K562 (cell line): ENCODE data around the gene DCST1. TPM values are rescaled to one million over a fixed set of nuclear protein-coding genes. Genes with fewer than 3 reads are reported as not detected.

Experiments used
- CREM ChIP-seq: IDR thresholded peaks from 2 replicates; pipeline ENCODE4 v1.6.1; 2014; ENCODE audit warnings: antibody characterized with exemption, low read depth
- HCFC1 ChIP-seq: IDR thresholded peaks from 2 replicates; pipeline ENCODE4 v1.6.1; 2012; ENCODE audit warnings: low read depth, low read length, improper control_type of control experiment
- HNRNPUL1 ChIP-seq: fragments of 200-400 bp; formaldehyde crosslinking; IDR thresholded peaks from 2 replicates; pipeline ENCODE4 v1.6.1; 2017; ENCODE audit warnings: low read length
- MTA3 ChIP-seq: fragments of 450-650 bp; formaldehyde crosslinking; IDR thresholded peaks from 2 replicates; pipeline ENCODE4 v1.6.1; 2017; ENCODE audit warnings: mild to moderate bottlenecking, borderline replicate concordance
- NR2C2 ChIP-seq, 2 experiments: fragments of 200-800 bp in 1 of 2; sonication (Bioruptor generic) in 1 of 2; sonication (generic) in 1 of 2; formaldehyde crosslinking in 1 of 2; IDR thresholded peaks; 2 replicates each; pipeline versions ENCODE4 v1.6.1 to v1.8.0; 2016 to 2022; ENCODE audit warnings: mild to moderate bottlenecking in 1 of 2, missing compliant biosample characterization in 1 of 2, missing genetic modification characterization in 1 of 2, missing genetic modification reagents in 1 of 2
- SMARCA5 ChIP-seq: fragments of 450-650 bp; IDR thresholded peaks from 2 replicates; pipeline ENCODE4 v1.6.1; 2016
- SMARCE1 ChIP-seq: fragments of 450-650 bp; IDR thresholded peaks from 2 replicates; pipeline ENCODE4 v1.7.1; 2016; ENCODE audit warnings: mild to moderate bottlenecking
- TOE1 ChIP-seq, 2 experiments: fragments of 450-650 bp in 1 of 2; sonication (generic) in 1 of 2; formaldehyde crosslinking in 1 of 2; IDR thresholded peaks; 2 replicates each; pipeline versions ENCODE4 v1.7.1 to v1.8.0; 2016 to 2022; ENCODE audit warnings: borderline replicate concordance in 2 of 2, mild to moderate bottlenecking in 2 of 2, antibody characterized with exemption in 1 of 2, inconsistent platforms in 1 of 2, low read depth in 1 of 2, missing genetic modification reagents in 1 of 2, moderate library complexity in 1 of 2
- polyA plus RNA-seq, 8 experiments: library from polyadenylated mRNA; depleted of rRNA in 4 of 8; stranded (reverse) in 5 of 8; unstranded in 3 of 8; fragments of >200 nt; fragmentation: Nextera tagmentation in 2 of 8; fragmentation: Illumina TruSeq in 1 of 8; extraction: Ambion mirVana in 2 of 8; extraction: Trizol in 1 of 8; gene quantifications; 2 replicates each; pipeline versions ENCODE4 v1.2.1 to v1.2.3, GENCODE V29; 2011 to 2014; ENCODE audit warnings: inconsistent platforms in 1 of 8, missing spikeins in 1 of 8
- total RNA-seq, 7 experiments: library from RNA; depleted of rRNA in 6 of 7; stranded (reverse); fragments of >200 nt in 6 of 7; fragmentation: Illumina TruSeq in 2 of 7; extraction: Trizol in 2 of 7; gene quantifications; 2 replicates each; pipeline versions ENCODE4 v1.2.1 to v1.2.3, GENCODE V29; 2011 to 2021; ENCODE audit warnings: low replicate concordance in 1 of 7
- TF ChIP-seq, protein P1 (sequence below): fragments of 450-650 bp; IDR thresholded peaks from one replicate; pipeline ENCODE4 v1.6.1; 2018; ENCODE audit warnings: mild to moderate bottlenecking, moderate library complexity; ENCODE audit not compliant: partially characterized antibody
- TF ChIP-seq, protein P2 (sequence below): fragments of 450-650 bp; IDR thresholded peaks from 2 replicates; pipeline ENCODE4 v1.6.1; 2014; ENCODE audit warnings: low read depth, mild to moderate bottlenecking, moderate library complexity, borderline replicate concordance
- TF ChIP-seq, protein P3 (sequence below): sonication (generic); formaldehyde crosslinking; IDR thresholded peaks from 2 replicates; pipeline ENCODE4 v1.8.1; 2023; ENCODE audit warnings: mild to moderate bottlenecking, missing genetic modification reagents
- TF ChIP-seq, protein P4 (sequence below): fragments of 250-450 bp; sonication (Bioruptor Pico); IDR thresholded peaks from 2 replicates; pipeline ENCODE4 v1.5.0; 2022; ENCODE audit warnings: mild to moderate bottlenecking
- TF ChIP-seq, protein P5 (sequence below): sonication (generic); formaldehyde crosslinking; IDR thresholded peaks from 2 replicates; pipeline ENCODE4 v1.8.1; 2022; ENCODE audit warnings: missing genetic modification reagents
- TF ChIP-seq, protein P6 (sequence below), 2 experiments: fragments of 450-650 bp in 1 of 2; sonication (generic) in 1 of 2; formaldehyde crosslinking in 1 of 2; IDR thresholded peaks in 1 of 2; conservative IDR thresholded peaks in 1 of 2; 2 replicates each; pipeline versions ENCODE4 v1.6.1 to v1.8.1; 2016 to 2023; ENCODE audit warnings: mild to moderate bottlenecking in 2 of 2, moderate library complexity in 2 of 2, inconsistent platforms in 1 of 2, missing genetic modification reagents in 1 of 2

Gene DCST1
- total and polyA plus RNA-seq, 9 of the 15 experiments (the other 6 are each of a cell fraction or from before 2014, with no cell fraction given) = not detected

DNA sequence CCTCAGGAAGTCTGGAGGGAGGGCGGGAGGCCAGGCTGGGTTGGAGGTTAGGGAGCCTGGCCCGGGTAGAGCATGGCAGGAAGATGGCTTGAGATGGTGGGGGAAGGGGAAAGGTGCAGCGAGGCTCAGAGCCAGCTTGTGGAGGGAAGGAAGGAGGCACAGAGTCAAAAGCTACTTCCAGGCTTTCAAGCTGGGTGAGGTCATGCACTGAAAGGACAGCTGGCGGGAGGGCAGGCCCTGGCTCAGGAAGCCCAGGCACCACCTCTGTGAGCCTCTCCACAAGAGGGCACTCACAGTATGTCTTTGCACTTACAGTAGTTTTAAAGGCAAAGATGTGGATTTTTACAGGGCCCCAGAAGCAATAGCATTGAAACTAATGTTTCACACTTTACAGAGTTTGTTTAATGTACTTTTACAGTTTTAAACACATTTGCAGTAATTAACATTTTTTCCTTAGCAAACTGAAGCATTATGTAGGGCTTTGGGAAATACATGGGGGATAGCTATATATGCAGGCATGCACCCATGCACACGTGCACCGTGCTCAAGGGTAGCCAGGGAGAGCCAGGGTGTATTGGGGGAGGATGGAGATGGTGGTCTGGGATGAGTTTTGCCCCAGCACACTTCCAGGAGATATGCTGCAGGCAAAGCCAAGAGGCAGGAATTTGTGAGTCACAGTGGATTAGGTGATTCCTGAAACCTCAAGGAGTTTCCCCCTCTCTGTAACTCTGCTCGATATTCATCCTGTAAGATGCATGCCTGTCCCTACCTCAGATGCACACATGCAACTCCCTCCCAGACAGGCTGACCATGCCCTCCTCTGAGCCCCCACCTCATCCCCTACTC is 11.4 kb downstream of the DCST1 start (continued):
- no peak for TF ChIP-seq NR2C2 (CRISPR knock-in tag; IDR thresholded peaks at IDR 0.05)
- 0 out of 2 replicates have a peak, but pooled peaks have one; percentile 39 for TF ChIP-seq NR2C2 (tag; IDR thresholded peaks at IDR 0.05)
- TF ChIP-seq, protein P1, sequence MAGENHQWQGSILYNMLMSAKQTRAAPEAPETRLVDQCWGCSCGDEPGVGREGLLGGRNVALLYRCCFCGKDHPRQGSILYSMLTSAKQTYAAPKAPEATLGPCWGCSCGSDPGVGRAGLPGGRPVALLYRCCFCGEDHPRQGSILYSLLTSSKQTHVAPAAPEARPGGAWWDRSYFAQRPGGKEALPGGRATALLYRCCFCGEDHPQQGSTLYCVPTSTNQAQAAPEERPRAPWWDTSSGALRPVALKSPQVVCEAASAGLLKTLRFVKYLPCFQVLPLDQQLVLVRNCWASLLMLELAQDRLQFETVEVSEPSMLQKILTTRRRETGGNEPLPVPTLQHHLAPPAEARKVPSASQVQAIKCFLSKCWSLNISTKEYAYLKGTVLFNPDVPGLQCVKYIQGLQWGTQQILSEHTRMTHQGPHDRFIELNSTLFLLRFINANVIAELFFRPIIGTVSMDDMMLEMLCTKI = no peak
- TF ChIP-seq, protein P2, sequence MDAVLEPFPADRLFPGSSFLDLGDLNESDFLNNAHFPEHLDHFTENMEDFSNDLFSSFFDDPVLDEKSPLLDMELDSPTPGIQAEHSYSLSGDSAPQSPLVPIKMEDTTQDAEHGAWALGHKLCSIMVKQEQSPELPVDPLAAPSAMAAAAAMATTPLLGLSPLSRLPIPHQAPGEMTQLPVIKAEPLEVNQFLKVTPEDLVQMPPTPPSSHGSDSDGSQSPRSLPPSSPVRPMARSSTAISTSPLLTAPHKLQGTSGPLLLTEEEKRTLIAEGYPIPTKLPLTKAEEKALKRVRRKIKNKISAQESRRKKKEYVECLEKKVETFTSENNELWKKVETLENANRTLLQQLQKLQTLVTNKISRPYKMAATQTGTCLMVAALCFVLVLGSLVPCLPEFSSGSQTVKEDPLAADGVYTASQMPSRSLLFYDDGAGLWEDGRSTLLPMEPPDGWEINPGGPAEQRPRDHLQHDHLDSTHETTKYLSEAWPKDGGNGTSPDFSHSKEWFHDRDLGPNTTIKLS = no peak
- TF ChIP-seq HNRNPUL1 = no peak
- no peak for TF ChIP-seq CREM
- TF ChIP-seq SMARCE1 = no peak
- TF ChIP-seq HCFC1 = no peak
- TF ChIP-seq, protein P3, sequence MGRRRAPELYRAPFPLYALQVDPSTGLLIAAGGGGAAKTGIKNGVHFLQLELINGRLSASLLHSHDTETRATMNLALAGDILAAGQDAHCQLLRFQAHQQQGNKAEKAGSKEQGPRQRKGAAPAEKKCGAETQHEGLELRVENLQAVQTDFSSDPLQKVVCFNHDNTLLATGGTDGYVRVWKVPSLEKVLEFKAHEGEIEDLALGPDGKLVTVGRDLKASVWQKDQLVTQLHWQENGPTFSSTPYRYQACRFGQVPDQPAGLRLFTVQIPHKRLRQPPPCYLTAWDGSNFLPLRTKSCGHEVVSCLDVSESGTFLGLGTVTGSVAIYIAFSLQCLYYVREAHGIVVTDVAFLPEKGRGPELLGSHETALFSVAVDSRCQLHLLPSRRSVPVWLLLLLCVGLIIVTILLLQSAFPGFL = no peak
- no peak for TF ChIP-seq MTA3
- TF ChIP-seq TOE1 (IDR thresholded peaks at IDR 0.05; ENCODE audit: borderline replicate concordance) = no peak
- no peak for TF ChIP-seq TOE1 (CRISPR knock-in tag; IDR thresholded peaks at IDR 0.05; ENCODE audit: borderline replicate concordance, low read depth)
- TF ChIP-seq, protein P4, sequence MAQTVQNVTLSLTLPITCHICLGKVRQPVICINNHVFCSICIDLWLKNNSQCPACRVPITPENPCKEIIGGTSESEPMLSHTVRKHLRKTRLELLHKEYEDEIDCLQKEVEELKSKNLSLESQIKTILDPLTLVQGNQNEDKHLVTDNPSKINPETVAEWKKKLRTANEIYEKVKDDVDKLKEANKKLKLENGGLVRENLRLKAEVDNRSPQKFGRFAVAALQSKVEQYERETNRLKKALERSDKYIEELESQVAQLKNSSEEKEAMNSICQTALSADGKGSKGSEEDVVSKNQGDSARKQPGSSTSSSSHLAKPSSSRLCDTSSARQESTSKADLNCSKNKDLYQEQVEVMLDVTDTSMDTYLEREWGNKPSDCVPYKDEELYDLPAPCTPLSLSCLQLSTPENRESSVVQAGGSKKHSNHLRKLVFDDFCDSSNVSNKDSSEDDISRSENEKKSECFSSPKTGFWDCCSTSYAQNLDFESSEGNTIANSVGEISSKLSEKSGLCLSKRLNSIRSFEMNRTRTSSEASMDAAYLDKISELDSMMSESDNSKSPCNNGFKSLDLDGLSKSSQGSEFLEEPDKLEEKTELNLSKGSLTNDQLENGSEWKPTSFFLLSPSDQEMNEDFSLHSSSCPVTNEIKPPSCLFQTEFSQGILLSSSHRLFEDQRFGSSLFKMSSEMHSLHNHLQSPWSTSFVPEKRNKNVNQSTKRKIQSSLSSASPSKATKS (CRISPR knock-in tag) = no peak
- TF ChIP-seq SMARCA5 = no peak
- TF ChIP-seq, protein P5, sequence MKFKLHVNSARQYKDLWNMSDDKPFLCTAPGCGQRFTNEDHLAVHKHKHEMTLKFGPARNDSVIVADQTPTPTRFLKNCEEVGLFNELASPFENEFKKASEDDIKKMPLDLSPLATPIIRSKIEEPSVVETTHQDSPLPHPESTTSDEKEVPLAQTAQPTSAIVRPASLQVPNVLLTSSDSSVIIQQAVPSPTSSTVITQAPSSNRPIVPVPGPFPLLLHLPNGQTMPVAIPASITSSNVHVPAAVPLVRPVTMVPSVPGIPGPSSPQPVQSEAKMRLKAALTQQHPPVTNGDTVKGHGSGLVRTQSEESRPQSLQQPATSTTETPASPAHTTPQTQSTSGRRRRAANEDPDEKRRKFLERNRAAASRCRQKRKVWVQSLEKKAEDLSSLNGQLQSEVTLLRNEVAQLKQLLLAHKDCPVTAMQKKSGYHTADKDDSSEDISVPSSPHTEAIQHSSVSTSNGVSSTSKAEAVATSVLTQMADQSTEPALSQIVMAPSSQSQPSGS (CRISPR knock-in tag) = no peak
- TF ChIP-seq, protein P6, sequence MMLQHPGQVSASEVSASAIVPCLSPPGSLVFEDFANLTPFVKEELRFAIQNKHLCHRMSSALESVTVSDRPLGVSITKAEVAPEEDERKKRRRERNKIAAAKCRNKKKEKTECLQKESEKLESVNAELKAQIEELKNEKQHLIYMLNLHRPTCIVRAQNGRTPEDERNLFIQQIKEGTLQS (IDR thresholded peaks at IDR 0.05) = peak; percentile 73
- TF ChIP-seq, protein P6 (CRISPR knock-in tag; conservative IDR thresholded peaks at IDR 0.05) = no peak
